GM21526 (cell line): ENCODE results near the gene TTN.
A peak's percentile ranks its signal among the peaks of the same experiment; 100 is the strongest.

Source experiments
- ATAC-seq: cut with Tn5 transposase; IDR thresholded peaks from one replicate; pipeline ENCODE4 v1.9.1; 2021; ENCODE audit warnings: moderate library complexity; ENCODE audit not compliant: unreplicated experiment, low FRiP score

TTN gene

GRCh38 chr2:178807227-178808008 lies at the start of gene TTN:
Gene TTN, minus strand, starts transcription at chr2:178807423. Its CDS starts 2,781 bp downstream, at chr2:178804642.
- no peak for ATAC-seq

DNA sequence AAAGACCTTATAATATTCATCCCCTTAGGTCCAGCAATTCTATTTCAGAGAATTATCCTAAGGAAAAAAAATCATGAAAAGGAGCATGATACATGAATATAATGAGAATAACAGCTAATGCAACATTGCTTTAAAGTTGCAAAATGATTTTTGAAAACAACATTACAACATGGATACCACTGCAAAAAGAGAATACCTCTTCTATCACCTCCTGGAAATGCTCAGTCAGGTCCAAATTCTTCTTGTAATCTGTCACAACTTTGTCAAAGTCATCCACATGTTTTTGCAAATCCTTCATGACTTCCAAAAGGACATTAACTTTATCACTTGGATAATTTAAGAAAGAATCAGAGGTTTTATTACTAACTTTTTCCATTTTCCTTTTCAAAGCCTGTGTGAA lies 47.9 kb upstream of the TTN start:
- ATAC-seq, result no peak

GRCh38 chr2:178848335-178848734 lies 41.1 kb upstream of the TTN start:
- no peak for ATAC-seq

DNA sequence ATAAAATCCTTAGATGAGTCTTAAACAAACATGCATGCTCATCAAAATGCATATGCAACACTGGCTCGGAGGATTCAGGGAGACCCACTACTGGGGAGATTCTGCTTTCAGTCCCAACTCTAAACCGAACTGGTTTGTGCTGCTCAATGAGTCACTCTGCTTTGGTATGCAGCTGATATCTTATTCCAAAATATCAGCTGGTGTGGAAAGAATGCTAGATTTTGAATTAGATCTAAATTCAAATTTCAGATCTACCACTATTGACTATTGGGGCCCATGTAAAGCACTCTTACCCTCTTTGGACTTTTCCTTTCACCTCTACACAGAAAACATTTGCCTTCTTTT lies 39.2 kb upstream of the TTN start:
- no peak for ATAC-seq

DNA sequence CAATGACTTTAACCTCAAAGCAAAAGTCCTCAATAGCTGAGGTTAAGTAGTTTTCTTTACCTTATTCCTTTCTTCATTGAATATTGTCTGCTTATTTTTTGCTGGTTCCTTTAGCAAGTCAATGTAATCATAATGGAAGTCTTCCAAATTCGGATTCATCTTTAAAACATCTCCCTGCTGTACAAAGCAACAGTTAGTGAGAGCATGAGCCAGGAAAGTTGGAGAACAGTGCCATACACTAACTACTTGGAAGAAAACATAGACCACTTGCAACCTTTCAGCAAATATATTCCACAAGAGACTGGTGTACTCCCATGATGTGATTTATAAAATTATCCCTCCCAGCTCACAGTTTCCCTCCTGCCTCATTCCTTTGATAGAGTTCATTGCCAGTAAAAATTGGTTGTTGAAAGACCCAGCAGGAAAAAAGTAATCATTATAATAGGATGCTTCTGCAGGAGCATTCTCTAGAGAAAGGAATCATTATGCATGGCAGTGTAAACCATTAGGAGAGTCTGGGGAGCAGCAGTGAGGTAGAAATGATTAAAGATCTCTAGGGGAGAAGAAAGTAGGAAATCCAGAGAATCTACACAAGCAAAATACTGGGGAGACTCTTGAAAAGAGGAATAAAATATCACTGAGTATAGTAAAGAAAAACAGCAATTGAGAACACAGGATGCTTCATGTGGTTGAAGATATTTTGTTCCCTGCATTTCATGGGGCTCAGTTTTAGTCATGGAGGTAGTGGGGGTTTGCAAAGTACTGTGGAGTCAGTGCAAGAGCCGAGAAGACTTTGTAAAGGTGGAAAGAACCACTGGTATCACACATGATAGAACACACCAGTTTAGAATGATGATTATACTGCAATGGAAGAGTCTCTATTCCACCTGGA lies 38.6 kb upstream of the TTN start:
- ATAC-seq, result no peak

DNA sequence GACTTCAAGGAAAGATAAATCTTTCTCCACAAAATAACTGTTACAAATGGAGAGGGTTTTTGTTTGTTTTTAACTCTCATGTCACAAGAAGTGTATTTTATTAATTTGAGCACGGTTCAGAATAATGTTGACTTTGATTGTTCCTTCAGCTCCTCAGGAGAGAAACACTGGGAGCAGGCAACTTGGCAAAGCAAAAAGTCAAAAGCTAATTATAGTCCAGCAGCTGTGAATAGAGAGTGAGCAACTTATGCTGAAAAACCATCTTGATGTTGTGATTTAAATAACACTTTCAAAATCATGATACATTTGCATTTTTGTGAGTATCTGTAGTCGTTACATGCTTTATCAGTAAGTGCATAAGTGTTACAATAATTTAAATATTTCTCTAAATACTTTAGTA lies 37.5 kb upstream of the TTN start:
- ATAC-seq, result no peak

GRCh38 chr2:178844269-178844668 lies 37.0 kb upstream of the TTN start:
- ATAC-seq, result no peak

DNA sequence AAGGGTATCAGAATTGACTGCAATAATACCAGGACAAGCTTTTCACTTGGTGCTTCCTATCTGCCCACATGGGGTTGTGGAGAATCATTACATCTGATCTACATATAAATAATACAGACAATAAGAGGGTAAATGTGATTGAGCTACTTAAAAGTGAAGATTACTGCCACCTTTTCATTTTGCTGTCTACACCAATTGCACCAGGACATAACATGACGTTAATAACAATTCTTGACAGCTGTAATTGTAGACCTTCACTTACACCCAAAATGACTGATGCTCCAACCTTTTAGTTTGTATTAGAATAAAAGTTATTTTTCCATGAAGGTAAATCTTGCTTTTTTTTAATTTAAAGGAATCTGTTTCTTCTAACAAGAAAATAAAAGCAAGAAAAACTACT lies 36.5 kb upstream of the TTN start:
- no peak for ATAC-seq

- ATAC-seq, result no peak
Measured at GRCh38 chr2:178836807-178837206, 29.6 kb upstream of the TTN start.

DNA sequence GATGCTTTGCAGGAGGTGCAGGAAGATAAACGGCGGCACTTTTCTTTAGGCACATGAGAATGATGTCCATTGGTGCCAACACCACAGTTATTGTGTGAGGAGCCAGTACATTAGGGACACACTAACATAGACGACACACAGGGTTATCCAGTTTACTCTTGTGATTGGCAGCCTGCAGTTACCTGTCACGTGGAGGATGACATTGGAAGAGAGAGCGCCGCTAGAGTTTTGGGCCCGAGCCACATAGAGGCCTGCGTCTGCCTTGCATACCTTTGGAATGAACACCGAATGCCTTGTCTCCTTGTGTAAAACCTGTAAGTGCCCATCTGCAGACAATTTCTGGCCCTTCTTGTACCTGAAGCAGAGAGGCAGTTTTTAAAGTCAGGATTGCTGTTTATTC lies 26.9 kb upstream of the TTN start:
- no peak for ATAC-seq

- ATAC-seq, result no peak
Measured at GRCh38 chr2:178833382-178833781, 26.2 kb upstream of the TTN start.

GRCh38 chr2:178830451-178830850 lies 23.2 kb upstream of the TTN start:
- ATAC-seq, result no peak

DNA sequence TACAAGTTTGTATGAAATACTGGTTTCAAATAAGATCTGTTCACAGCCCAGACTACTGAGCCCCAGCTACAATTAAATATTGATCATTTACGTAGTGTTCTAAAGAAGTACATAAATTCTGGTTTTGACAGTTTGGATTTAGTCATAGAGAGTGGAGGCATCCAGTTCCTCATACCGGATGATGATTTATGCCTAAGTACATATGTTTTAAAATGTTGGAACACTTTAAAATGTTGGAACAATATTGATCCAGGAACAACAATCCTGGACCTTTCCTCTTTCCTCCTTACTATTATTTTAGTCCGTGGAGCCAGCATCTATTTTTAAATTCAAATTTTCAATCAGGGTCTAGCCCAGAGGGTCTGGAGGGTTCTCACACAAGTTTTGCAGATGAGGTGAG lies 22.8 kb upstream of the TTN start:
- ATAC-seq, result no peak

GRCh38 chr2:178829299-178829960 lies 22.2 kb upstream of the TTN start:
- no peak for ATAC-seq

- no peak for ATAC-seq
Measured at GRCh38 chr2:178828486-178828881, 21.3 kb upstream of the TTN start.

DNA sequence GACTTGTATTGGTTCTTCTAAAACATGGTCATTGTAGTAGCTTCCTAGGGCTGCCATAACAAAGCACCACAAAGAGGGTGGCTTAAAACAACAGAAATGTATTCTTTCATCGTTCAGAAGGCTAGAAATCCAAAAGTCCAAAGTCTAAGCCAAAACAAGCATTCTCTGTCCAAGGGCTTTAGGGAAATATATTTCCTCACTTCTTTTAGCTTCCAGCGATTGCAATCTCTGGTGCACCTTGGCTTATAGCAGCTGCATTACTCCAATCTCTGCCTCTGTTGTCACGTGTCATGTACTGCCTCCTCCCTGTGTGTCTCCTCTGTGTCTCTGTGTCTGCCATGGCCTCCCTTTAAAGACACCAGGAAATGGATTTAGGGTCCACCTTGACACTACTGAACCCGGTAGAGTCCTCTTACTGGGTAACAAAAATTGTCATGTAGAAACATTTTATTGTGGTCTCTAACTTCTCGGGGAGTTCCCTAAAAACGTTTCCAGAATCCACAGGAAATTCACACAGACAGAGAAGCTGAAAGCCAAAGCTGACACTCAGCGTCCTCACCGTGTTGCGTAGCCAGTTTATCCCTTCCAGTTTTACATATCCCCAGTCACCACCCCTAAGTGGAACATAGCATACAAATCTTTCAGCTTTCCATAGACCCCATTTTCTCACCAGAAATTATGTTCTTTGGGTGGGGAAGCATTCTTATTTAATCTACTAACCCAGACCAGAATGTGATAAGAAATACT lies 20.7 kb upstream of the TTN start:
- no peak for ATAC-seq

- no peak for ATAC-seq
Measured at GRCh38 chr2:178827111-178827510, 19.9 kb upstream of the TTN start.

GRCh38 chr2:178825183-178825582 lies 18.0 kb upstream of the TTN start:
- no peak for ATAC-seq

DNA sequence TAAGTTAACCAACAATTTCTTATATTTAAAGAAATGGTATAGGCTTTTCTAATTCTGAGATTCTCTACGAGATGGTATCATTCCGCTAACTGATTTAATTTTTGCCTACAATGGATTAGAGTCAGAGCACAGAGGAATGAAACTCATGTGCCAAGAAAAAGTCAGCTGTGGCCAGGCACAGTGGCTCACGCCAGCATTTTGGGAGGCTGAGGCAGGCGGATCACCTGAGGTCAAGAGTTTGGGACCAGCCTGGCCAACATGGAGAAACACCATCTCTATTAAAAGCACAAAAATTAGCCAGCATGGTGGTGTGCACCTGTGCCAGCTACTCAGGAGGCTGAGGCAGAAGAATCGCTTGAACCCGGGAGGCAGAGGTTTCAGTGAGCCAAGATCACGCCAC lies 17.0 kb upstream of the TTN start:
- ATAC-seq, result no peak

- peak; percentile 81 for ATAC-seq
Measured at GRCh38 chr2:178819992-178820391, 12.8 kb upstream of the TTN start.
